EH (cell line): ENCODE results near the gene GALNT13.

Source experiments
- DNase-seq: peaks from one replicate; pipeline ENCODE4 v3.0.0-alpha.2; 2015; ENCODE audit warnings: low read depth

GALNT13 gene

DNA sequence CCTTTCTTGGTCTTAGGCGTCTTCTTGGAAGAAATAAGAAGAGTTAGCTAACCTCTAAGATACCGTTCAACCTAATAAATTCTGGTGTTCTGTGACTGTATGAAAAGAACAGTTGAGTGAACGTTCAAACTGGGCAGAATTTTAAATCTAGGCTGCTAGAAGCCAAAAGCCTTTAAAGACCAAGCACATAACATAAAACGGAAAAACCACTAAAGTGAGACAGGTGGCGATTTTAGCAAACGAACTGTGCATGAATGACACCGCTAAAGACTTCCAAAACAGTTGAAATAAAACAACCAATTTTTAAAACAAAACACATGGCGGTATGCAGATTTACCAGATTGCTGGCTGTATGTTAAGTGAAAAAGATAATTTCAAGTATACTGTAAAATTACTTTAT is 73.1 kb downstream of the GALNT13 start:
- no peak for DNase-seq

DNA sequence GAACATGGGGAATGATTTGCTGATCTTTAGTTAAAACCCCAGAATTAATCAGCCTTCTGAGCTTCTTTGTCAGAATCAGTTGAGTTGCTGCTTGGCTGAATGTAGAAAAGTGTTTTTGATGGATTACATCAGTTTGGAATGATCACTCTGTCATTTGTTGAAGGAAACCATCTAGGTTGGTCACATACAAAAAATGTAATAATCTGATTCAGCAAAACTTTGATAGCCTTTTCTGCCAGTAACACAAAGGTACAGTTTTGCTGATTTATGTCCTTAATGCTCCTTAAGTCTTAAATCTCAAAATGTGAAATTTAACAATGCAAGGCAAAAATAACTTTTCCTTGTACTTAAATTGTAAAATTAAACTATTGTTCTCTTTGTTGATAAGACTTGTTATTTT is 74.3 kb downstream of the GALNT13 start:
- no peak for DNase-seq

DNA sequence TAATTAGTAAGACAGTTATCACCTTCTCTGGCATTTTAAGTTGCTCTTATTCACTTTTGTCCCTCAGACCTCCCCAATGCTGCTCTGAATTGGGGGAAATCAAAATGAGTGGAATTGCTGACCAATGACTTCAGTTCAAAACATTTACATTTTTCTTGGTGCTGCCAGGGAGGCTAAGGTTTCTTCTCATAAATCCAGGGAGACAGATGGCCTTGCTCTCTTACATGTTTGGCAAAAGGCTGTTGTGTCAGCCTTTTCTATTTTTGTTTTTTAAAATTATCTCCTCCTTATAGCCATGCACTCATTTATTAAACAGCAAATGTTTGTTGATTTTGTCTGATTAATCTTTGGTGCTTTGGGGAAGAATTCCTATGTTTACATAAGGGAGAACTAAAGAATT is 82.0 kb downstream of the GALNT13 start:
- DNase-seq = no peak

DNA sequence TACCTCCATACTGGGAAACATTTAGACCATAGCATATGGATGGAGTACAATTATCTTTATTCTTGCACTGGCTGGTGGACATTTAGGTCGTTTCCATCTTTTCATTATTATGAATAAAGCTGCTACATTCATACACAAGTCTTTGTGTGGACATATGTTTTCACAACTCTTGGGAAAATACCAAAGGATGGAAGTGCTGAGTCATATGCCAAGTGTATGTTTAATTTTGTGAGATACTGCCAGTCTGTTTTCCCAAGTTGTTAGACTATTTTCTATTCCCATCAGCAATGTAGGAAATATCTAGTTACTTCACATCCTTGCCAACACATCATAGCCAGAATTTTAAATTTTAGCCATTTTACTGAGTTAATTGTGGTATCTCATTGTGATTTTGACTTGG is 91.5 kb downstream of the GALNT13 start:
- DNase-seq = no peak

DNA sequence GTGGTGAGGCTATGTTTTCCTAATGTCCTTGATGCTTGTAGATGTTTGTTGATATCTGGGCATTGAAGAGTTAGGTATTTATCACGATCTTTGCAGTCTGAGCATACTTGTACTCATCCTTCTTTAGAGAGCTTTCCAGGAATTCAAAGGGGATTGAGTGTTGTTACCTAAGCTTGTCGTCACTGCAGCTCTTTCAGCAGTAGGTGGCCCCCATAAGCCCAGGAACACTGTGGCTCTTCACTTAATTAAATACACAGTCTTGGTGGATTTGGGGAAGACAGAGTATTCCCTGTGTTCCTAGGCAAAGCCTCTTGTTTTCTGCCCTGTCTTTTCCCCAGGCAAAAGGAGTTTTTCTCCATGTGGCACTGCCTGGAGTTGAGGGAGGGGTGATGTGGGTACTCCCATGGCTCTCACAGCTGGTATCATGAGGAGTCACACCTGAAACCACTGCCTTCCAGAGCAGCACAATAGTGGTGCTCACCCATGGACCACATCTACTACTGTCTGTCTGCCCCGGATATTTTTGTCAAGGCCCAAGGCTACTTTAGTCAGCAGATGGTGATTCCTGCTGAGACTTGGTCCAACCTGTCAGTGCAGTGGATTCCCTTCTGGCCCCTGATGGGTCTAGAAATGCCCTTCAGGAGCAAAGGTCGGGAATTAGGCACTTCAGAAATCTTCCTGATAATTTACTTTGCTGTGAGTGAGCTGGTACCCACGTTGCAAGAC is 95.7 kb downstream of the GALNT13 start:
- DNase-seq = no peak

GRCh38 chr2:153971250-153971649 is 99.5 kb downstream of the GALNT13 start:
- DNase-seq = no peak

- no peak for DNase-seq
Measured at GRCh38 chr2:153971855-153972254, 100.1 kb downstream of the GALNT13 start.

DNA sequence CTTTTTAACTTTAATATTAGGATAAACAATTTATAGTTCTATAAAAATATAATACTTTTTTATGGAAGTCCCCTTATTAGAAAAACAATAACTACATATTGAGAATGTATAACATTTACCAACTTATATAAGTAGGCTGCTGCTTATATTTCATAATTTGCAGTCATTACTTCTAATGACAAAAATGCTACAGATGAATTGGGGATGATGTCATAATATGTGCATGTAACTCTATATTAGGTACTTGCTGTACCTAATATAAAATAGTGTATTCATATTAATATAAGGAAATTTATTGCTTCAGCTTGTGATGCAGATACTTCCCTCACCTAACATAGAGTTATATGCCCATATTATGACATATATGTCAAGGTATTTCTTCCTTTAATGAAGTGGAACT is 100.7 kb downstream of the GALNT13 start:
- DNase-seq = no peak

DNA sequence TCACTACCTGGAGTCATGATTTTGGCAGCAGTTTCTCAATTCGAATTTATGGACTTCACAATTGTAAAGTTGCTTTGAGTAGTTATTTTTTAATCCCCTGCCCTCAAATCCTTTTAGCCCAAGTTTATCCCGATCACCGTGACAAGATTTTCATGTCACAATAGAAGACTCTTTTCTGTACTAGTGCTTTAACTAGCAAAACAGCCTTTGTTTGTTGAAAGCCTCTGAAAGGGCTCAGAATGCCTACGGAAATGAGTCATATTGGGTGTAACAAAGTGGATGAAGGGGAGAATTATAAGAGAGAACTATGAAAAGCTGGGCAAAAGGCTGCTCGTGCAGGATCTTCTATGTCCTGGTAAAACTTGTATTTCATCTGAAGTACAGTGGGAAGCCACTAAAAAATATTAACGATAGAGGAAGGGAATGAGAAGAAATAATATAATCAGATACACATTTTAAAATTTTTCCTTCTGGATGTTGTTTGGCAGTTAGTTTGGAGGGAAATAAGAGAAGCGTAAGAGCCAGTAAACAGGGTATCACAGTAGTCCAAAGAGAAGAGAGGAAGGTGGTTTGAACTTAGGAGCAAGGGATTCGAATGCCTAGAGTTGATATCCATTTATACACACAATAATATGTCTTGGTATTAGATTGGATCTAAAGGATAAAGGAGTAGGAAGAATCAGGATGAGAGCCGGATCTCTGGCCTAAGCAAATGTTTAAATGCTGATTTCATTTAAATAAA is 114.9 kb downstream of the GALNT13 start:
- no peak for DNase-seq

- no peak for DNase-seq
Measured at GRCh38 chr2:153990771-153991170, 119.0 kb downstream of the GALNT13 start.

DNA sequence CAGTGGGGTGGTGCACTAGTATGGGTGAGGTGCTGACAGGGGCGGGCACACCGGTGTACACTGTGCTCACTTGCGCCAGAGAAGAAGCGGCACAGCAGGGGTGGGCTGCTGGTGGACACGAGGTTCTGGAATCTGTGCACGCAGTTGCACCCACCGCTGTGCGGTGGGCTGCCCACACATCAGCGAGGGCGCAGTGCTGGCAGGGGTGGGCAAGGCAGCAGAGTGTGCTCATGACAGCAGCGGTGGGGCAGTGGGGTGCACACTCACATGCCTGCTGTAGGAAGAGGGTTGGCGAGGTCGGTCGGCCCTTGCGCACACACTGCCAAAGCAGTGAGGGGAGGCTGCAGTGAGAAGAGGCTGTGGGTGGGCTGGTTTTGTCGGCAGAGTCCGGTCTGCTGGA is 141.8 kb downstream of the GALNT13 start:
- no peak for DNase-seq

GRCh38 chr2:154015233-154015632 is 143.5 kb downstream of the GALNT13 start:
- no peak for DNase-seq

DNA sequence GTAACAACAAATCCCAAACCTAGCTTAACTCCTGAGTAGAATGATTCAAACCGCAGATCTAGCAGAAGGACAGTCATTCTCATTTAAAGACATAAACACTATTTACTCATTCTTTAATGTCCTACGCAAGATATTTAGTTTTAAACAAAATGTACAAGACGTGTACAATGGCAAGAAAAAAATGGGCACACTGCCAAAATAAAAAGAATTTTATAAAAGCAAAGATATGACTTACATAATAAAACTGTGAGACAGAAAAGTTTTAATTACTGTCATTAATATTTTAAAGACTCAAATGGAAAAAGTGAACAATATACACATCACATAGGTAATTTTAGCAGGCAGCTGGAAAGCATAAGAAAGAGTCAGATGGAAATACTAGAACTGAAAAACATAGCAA is 157.8 kb downstream of the GALNT13 start:
- DNase-seq = no peak

- no peak for DNase-seq
Measured at GRCh38 chr2:154032220-154032619, 160.5 kb downstream of the GALNT13 start.

- DNase-seq = no peak
Measured at GRCh38 chr2:154046493-154046892, 174.8 kb downstream of the GALNT13 start.

DNA sequence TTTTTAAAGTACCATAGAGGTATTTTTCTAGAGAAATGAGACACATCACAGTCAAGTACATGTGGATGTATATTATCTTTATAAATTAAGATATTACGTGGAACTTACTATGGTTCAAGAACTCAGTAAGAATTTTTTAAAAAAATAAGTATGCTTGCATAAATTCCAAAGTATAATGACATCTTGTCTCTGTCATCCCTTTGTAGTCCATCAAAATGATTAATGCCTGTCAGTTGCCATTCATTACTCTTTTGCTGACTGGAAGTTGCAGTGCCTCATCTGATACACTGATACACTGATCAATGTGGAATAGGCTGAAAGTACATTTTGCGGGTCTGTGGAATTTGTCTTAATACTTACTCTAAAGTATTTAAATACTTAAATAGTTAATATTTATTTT is 177.2 kb downstream of the GALNT13 start:
- no peak for DNase-seq

DNA sequence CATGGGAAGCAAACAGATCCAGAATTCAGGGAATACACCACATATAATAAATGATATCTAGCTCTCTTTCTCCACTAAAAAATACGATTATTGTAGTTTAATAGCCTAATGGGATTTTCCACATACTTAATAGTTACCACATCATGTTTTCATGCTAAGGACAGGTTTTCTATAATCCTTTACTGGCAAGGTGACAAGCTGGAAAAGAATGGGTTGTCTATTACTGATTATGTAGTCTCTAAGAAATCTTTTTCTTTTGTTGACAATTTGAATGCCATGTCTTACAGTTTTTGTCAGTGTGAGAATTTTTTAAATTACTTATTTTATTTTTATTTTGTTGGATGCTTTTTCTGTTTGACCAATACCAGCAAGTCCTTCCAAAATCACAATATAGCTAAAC is 177.8 kb downstream of the GALNT13 start:
- no peak for DNase-seq

- DNase-seq = no peak
Measured at GRCh38 chr2:154067124-154067523, 195.4 kb downstream of the GALNT13 start.

- no peak for DNase-seq
Measured at GRCh38 chr2:154078926-154079325, 207.2 kb downstream of the GALNT13 start.

DNA sequence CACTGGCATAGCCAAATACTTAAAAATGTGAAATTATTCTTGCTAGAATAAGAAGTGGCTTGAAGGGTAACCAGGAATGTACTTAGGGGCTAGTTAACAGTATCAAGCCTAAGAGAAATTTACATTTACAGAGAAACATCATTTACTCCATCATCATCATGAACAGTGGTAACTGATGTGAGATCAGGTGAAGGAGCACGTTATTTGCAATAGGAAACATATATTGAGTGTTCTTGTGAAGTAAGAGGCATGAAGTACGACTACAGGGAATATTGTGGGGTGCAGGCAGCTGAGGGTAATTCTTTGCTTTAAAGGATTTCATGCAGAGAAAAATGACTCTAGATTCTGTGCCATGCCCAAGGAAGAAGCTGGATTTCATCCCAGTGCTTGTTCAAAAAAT is 220.8 kb downstream of the GALNT13 start:
- DNase-seq = no peak

DNA sequence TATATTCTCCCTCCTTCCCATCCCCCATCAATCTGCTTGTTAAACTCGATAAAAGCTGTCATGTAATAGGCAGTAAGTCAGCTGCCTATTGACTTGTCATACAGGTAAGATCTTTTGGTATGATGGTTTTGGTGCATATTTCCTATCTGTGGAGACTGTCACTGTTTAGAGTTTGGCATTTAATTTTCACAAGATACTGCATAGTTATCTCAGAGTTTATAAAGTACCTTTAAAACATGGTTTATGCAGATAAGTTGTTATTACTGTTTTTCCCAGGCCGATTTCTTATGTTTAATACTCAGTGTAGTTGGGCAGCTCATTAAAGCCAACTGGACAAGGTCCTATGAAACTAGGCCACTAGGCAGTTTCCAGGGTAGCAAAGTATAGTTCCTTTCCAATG is 222.1 kb downstream of the GALNT13 start:
- DNase-seq = no peak

GRCh38 chr2:154097833-154098398 is 226.2 kb downstream of the GALNT13 start:
- DNase-seq = no peak

- DNase-seq = no peak
Measured at GRCh38 chr2:154120706-154121105, 249.0 kb downstream of the GALNT13 start.
